GM10847 (cell line): ENCODE results near the gene FSIP1.

ENCODE experiments used
- POLR2A ChIP-seq: IDR thresholded peaks from 2 replicates; pipeline ENCODE4 v1.6.1; 2011; ENCODE audit not compliant: insufficient read length; ENCODE audit errors: extremely low read depth

FSIP1 gene

GRCh38 chr15:39746714-39747276 lies 35.8 kb downstream of the FSIP1 start:
- no peak for TF ChIP-seq POLR2A

GRCh38 chr15:39746176-39746575 lies 36.5 kb downstream of the FSIP1 start:
- no peak for TF ChIP-seq POLR2A

- TF ChIP-seq POLR2A: no peak
Observed at GRCh38 chr15:39745415-39745814, 37.2 kb downstream of the FSIP1 start.

GRCh38 chr15:39744334-39745103 lies 38.1 kb downstream of the FSIP1 start:
- TF ChIP-seq POLR2A: no peak

- no peak for TF ChIP-seq POLR2A
Observed at GRCh38 chr15:39743611-39744010, 39.0 kb downstream of the FSIP1 start.

- no peak for TF ChIP-seq POLR2A
Observed at GRCh38 chr15:39741258-39741657, 41.4 kb downstream of the FSIP1 start.

- TF ChIP-seq POLR2A: no peak
Observed at GRCh38 chr15:39738998-39739397, 43.6 kb downstream of the FSIP1 start.

- TF ChIP-seq POLR2A: no peak
Observed at GRCh38 chr15:39737196-39737550, 45.5 kb downstream of the FSIP1 start.

- TF ChIP-seq POLR2A: no peak
Observed at GRCh38 chr15:39736412-39737195, 46.0 kb downstream of the FSIP1 start.

- no peak for TF ChIP-seq POLR2A
Observed at GRCh38 chr15:39735120-39735717, 47.4 kb downstream of the FSIP1 start.

GRCh38 chr15:39731266-39731665 lies 51.4 kb downstream of the FSIP1 start:
- TF ChIP-seq POLR2A: no peak

GRCh38 chr15:39730552-39730951 lies 52.1 kb downstream of the FSIP1 start:
- no peak for TF ChIP-seq POLR2A

- no peak for TF ChIP-seq POLR2A
Observed at GRCh38 chr15:39729500-39729899, 53.1 kb downstream of the FSIP1 start.

GRCh38 chr15:39728845-39729244 lies 53.8 kb downstream of the FSIP1 start:
- TF ChIP-seq POLR2A: no peak

GRCh38 chr15:39721893-39722292 lies 60.7 kb downstream of the FSIP1 start:
- no peak for TF ChIP-seq POLR2A
